Measurements from ENCODE around the gene CALCOCO2.
"Not testable (repeated sequence)": the region's sequence is repeated elsewhere in the genome, so short reads cannot be mapped to it uniquely, and the experiment has no call there.

Gene CALCOCO2, protein sequence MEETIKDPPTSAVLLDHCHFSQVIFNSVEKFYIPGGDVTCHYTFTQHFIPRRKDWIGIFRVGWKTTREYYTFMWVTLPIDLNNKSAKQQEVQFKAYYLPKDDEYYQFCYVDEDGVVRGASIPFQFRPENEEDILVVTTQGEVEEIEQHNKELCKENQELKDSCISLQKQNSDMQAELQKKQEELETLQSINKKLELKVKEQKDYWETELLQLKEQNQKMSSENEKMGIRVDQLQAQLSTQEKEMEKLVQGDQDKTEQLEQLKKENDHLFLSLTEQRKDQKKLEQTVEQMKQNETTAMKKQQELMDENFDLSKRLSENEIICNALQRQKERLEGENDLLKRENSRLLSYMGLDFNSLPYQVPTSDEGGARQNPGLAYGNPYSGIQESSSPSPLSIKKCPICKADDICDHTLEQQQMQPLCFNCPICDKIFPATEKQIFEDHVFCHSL

DNA sequence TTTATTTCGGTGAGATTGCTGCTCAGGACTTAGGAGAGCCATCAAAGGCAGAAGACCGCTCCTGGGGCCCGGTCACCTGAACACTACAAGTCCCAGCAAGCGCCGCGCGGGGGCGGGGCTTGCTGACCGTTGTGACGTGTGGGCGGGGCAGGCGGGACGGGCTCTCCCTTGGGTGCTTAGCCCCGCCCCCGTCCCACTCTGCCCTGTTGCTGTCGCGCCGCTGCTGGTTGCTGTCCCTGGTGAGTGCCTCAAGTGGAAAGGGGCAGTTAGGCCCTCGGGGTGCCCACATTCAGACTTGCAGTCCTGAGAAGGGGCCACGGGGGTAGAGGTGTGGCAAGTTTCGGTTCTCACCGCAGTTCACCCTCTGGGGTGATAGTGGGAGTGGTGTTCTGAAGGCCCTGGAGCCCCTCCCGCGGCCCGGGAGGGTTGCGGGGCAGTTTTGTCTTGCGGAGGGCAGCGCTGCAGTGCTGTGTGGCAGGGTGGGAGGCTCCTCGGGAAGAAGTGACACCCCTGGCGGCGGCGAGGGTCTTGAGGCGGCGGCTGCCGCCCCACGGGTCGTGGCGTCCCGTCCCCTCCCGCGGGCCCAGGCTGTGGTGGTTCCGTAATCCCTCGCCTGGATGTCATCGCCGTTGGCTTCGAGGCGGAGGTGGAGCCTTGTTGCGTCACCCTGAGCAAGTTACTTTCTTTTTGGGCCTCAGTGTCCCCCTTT is at the start of gene CALCOCO2:
Gene CALCOCO2 (plus strand): TSS at position 196 of the 709 bp plus-strand sequence. CDS start 10,673 bp downstream, outside the sequence.
- peak; percentile 76 for DNase-seq

DNA sequence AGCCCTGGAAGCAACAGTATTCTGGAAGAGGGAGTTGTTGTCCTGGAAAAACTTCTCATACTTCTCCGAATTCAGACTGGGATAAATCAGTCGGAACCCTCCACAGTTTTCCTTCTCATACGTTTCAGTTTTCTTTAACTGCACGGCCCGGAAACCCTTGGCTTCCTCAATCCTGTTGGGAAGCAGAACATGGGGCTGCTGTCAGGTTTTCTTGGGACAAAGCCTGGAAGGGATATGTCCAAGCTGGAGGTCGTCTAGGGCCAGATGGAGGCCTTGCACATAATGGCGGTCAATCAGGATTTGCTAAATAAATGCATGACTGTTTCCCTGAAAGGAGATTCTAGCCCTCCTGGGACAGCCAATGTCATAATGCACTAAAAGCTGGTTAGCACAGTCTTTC is 43.0 kb upstream of the CALCOCO2 start:
- DNase-seq: no peak

DNA sequence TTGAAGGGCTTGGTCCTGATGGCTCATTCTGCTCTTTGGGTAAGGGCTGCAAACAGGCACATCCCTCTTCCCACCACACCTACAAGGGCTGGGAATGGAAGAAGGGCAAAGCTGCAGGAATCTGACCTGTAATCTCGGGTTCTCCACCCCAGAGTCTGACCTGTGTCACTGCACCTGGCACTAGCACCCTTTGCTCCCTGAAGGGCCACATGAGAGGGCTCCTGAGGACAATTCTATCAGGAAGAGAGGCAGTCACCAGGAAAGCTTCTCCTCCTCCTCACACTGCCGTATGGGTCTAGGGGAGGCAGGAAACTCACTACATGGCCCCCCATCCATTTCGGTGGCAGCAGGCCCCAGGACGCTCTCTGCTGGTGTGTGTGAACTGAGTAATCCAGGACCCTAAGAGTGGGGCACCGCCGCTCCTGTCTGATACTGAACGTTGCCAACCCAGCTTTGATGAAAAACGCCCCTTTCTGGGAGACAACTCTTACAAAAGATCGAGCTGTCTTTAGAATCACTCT is 40.2 kb upstream of the CALCOCO2 start:
- DNase-seq: no peak

DNA sequence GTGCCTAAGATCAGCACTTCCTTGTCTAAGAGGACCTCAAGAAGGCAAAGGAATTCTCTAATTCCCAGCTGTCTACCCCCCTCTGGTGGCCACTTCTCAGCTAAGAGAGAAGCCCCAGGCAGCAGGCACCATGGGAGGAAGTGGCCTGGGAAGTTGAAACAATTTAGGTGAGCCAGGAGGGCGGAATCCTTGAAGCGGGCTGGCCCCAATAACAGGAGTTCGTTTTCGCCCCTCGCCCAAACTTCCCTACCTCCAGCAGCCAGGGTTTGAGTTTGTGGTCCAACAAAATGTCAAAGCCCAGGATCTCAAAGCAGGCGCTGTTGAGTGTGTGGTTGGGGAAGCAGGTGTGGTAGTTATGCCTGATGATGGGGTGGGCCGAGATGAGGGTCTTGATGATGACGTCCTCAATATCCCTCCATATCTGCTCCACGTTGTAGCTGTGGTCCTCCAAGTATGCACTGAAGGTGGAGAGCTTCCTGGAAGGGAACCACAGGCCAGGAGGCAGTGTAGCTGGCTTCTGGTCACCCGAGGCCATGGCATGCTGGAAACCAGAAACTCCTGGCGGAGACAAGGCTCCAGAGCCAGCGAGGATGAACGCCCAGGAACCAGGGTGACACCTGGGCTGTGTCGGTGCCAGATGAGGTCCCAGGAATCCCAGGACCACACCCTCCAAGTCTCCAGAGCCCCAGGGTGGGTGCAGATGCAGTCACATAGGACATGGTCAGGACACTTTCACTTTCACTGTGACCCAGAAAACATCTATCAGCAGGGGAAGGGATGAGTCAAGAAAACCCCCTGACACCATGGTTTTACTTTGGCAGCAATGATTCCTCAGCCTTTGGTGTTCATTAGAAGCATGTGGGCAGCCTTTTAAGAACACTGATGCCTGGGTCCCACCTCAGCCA is 39.5 kb upstream of the CALCOCO2 start:
- peak; percentile 29 for DNase-seq

DNA sequence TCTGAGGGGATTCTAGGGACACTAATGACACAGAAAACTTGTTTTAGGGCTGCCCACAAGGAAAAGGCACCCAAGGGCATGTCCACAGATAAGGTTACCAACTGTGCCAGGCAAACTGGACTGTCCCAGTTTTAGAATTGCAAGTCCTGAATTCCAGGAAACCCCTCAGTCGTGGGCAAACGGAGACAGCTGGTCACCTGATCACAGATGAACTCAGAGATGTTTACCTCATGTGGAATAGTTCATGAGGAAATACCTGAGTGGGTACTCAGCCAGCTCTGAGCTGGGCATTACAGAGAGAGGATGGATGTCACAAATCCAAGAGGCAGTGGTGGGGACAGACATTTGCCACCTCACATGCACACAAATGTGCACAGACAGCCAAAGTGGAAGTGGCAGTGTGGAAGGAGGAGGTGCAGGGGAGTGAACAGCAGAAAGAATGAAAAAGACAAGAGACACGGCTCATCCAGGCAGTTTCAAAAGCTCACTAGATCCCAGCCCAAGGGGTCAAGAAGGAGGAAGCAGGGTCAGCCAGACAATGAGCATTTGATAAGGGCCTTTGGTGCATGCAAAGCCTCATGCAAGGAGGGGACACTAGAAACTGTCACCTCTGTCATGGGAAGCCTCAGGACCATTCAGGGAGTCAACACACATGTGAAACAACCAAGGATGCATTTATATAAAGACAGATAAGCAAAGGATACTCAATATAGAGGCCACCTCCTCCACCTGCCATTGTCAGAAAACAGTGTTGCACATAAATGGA is 38.6 kb upstream of the CALCOCO2 start:
- no peak for DNase-seq

DNA sequence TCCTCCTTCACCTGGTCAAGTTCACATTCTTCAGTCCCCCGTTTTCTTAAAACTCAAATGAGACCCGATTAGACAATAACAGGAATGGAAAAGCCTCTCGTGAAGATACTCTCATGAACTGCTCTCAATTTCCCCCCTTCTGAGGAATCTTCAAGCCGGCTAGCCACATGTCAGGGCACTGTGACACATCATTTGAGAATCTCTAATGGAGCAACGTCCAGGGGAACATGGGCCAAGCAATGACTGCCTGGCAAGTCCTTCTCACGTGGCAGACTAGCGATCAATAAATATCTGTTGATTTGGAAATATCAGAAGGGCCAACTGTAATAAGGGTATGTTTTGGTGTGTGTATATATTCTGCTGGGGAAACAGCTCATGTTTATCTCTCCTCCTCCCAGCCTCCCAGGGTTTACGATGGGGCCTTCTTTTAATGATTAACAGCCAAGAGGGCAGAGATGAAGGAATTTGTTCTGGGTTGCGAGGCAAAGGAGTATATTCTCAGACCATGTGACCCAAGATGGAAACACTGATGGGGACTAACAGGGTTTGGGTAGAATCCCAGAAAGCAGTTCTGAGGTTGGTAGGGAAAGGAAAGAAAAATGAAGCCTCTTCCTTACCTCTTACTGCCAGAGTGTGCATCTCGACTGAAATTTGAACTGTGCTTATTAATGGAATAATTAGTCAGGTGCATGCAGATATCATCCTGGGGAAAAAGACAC is 35.2 kb upstream of the CALCOCO2 start:
- peak; percentile 15 for DNase-seq

DNA sequence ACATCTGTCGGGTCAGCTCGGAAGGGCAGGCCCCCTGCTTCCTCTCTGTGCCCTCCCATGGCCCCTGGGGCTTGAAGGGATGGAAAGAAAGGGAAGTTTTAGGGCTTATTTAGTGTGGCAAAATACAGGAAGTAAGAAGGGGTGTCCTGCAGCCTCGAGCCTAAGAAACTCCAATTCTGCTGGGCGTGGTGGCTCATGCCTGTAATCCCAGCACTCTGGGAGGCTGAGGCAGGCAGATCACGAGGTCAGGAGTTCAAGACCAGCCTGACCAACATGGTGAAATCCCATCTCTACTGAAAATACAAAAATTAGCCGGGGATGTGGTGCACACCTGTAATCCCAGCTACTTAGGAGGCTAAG is 34.7 kb upstream of the CALCOCO2 start:
- not testable (repeated sequence) for DNase-seq

DNA sequence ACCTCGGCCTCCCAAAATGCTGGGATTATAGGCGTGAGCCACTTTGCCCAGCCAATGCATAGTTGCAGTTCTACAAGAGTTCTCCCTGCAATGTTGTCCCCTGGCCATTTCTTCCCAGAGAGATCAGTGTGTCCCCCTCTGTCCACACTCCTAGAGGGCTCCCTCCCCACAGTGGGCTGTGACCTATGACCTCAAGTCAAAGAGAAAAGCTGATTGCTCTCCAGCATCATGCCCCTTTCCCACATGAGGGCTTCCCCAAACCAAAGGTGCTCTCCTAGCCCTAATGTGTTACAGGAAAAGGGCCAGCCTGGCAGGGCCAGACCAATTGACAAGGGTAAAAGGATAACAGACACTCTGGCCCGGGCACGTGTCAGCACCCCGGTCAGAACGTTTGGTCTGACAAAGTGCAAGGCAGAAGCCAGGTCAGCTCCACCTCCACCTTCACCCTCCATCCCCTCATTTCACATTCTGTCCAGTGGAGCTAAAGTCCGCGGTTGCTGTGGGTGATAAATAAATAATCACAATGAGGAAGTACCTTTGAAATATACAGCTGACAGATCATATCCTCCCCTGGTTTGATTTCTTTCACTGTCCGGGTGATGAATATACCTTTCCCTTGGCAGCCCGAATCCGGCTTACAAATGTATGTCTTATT is 31.6 kb upstream of the CALCOCO2 start:
- no peak for DNase-seq

DNA sequence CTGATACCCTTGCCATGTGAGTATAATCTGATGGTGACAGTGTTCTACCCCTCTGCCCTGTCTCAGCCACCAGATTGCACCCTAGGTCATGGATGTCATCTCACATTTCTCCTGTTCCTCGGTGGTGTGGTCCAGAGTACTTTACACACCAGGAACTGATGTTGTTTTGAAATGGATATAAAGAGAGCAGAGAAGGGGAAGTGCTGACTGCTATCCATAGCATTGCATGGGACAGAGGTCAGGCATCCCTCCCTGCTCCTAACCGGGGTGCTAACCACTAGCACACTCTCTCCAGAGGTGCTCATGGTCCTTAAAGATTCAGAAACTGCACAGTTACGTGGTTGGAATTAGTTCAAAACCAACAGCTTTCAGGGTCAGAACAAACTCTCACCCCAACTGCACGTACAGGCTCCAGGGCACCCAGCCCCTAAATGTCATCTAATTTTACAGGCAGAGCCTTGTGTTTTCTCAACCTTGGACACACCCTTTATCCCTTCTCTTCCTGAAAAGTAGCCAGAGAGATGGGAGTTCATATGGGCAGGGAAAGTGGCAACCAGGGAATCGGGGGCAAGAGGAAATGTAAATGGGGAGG is 30.1 kb upstream of the CALCOCO2 start:
- no peak for DNase-seq

DNA sequence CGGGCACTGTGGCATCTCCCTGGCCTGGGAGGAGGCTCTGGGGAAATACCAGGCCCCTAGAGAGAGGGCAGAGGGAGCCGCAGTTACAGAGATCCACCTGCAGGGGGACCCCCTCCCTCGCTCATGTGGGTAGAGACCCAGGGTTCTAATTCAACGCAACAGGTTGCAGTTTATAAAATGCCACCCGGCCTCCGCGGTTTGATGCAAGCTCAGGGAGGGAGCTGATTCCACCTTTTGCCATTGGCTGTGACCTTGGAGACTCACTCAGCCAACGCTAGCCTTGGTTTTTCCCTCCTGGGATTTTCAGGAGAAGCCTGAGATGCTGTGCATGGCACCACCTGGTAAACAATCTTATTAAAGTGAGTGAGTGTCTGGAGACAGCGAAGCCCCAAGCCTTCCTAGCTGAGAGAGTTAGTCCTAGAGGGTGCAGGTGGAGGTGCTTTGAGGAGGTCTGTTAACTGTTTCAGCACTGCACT is 25.9 kb upstream of the CALCOCO2 start:
- DNase-seq: peak; percentile 21

DNA sequence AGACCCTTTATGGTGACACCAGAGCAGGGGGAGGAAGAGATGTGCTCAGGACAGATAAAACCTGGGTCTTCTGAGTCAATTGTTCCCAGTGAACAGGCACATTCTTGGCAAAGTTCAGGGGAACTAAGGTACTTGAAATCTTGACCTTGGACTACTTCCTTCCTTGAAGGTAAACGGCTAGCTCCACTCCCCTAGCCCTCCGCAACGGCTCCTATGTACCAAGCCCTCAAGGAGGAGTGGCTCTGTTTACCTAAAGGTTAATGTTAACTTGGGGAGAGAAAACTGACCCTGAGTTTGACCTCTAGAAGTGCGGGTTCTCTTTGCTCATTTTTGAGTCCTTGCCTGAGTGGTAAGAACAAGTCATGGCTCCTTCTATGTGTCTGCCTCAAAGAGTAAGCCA is 21.7 kb upstream of the CALCOCO2 start:
- DNase-seq: no peak

DNA sequence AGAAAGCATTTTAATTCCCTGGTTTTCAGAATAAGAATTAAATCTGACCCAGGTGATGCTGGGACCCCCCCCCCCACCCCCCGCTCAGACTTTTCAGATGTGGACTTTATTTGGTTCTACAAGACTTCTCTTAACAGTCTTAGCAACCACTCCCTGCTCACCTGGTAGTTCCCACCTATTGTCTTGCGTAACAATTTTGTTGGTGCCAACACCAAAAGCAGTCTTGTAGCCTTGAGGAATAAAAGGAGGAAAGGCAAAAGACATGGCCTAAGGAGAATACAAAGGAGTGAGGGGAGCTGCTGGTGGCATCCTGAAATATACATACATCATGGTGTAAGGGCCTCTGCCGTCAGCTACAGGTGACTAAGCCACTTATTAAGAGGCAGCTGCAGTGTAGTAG is 18.8 kb upstream of the CALCOCO2 start:
- DNase-seq: no peak

DNA sequence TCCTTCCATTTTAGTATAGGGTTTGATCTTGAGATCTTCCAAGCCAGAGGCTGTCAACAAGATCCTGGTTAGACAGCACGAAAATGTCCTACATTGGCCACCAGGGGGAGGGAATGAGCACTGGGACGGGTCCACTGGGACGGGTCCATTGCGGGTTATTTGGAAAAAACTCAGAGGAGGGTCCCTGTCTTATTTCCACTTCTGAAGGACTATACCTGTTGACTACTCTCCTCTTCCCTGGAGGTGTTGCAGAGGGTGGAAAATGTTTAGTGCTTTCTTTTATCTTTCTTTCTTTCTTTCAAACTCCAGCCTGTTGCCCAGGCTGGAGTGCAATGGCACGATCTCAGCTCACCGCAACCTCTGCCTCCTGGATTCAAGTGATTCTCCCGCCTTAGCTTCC is 16.3 kb upstream of the CALCOCO2 start:
- peak; percentile 23 for DNase-seq

DNA sequence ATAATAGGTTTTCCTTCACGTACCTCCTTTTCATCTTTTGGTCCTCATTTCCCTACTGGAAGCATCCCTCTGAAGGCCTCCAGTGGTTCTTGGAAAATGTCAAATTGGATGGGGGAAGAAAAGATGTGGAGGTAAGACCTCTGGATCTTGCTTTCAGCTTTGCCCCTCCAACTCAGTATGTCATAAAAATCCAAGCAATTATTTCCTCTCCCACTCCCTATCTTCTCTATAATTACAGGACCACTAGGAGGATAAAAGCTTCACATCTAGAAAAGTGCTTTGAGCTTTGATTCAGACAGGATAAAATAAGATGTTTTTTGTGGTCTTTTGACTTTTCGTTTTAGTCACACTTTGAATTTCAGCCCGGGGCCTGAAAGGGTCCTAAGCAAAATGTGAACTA is 15.5 kb upstream of the CALCOCO2 start:
- no peak for DNase-seq

DNA sequence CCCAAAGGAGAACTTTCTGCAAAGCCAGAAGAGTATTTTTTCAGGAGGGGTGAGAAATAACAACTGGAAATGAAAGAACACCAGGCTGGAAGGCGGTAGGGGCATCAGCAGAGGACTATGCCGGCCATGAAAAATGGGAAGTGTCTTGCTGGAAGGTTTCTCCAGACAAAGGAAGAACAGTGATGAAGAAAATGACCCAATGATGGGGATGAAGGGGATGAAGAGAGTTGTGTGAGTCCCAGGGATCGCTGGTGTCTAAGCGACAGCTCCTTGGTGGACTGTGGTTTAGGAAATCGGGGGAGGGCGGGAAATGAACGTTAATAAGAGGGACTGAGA is 14.4 kb upstream of the CALCOCO2 start:
- no peak for DNase-seq

DNA sequence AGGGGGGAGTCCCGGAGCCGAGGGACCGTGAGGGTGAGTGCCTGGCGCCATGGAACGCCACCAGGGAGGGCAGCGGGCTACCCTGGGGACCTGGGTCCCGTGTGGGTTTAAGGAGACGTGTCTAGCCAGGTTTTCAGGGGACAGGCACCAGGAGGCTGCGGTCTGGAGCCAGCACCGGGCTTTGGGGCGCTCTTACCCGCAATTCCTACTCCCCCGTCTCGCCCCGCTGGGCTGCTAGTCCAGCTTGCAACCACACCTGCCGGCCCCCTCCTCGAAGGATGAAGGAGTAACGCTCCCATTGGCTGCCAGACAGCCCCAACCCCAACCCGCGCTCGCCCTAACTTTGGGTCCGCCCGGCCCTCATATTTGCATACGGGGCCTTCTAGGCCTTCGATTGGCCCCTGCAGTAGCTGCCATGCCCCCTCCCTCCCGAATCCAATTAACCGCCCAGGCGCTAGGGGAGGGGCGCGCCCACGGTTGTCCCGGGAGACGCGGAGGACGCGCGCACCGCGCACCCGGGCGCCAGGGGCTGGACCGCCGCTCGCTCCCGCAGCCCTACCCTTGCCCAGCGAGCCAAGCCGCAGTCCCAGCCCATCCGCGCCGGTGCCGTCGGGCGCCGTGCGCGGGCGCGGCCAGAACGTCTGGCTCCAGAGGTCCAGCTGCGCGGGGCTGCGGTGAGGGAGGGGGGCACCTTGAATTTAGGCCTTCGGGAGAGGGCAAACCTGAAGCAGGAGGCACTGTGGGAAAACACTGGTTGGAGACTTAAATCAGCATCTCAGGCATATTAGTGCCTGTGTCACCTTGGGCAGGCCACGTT is 13.9 kb upstream of the CALCOCO2 start, which contains the start of gene TTLL6:
Gene TTLL6 (minus strand): TSS at position 456 of the 817 bp plus-strand sequence. CDS start 157 bp downstream, at position 299.
- peak; percentile 94 for DNase-seq

DNA sequence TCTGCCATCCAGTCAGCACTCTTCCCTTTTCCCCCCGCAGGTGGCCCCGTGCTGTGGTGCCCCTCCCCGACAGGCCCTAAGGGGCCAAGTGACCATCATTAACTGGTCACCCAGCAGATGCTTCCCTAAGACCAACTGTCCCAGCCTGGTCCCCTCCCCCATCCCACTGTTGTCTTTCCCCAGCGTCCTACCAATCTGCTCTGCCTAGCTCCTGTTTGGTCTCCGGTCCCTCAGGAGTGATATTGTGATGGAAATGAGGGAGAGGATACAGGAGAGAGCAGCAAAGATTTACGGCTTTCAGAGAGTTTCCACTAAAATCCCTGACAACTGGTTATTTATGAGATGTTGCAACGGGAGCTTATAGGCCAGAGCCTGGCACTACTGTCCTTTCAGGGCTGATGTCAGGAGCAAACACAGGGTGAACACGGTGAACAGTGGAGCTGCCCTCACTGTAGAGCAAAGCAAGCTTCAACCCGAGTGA is 12.4 kb upstream of the CALCOCO2 start:
- DNase-seq: no peak

DNA sequence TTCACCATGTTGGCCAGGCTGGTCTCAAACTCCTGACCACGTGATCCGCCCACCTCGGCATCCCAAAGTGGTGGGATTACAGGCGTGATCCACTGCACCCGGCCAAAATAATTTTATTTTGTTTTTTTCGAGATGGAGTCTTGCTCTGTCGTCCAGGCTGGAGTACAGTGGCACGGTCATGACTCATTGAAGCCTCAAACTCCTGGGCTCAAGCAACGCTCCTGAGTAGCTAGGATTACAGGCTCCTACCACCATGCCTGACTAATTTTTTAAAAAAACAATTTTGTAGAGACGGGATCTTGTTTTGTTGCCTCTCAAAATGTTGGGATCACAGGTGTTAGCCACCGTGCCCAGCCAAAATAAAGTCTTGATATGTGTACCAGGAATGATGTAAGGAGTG is 11.4 kb upstream of the CALCOCO2 start:
- DNase-seq: no peak

DNA sequence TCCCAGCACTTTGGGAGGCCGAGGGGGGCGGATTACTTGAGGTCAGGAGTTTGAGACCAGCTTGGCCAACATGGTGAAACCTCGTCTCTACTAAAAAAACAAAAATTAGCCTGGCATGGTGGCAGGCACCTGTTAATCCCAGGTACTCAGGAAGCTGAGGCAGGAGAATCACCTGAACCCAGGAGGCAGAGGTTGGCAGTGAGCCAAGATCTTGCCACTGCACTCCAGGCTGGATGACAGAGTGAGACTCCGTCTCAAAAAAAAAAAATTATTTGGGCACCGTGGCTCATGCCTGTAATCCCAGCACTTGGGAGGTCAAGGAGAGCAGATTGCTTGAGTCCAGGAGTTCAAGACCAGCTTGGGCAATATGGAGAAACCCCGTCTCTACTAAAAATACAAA is 9.9 kb upstream of the CALCOCO2 start:
- not testable (repeated sequence) for DNase-seq

Data from NCI-H526 treated with DMSO at 0.1 percent for 48 hours (cell line).